ENCODE measurements around the gene ABLIM1.
A peak's percentile ranks its signal among the peaks of the same experiment; 100 is the strongest.

ABLIM1 gene

GRCh38 chr10:114458955-114459354 is 199.1 kb downstream of the ABLIM1 start:
- peak; percentile 76 for DNase-seq (ENCODE audit: low read depth, low spot score)

GRCh38 chr10:114458216-114458920 is 199.7 kb downstream of the ABLIM1 start:
- no peak for DNase-seq (ENCODE audit: low read depth, low spot score)

DNA sequence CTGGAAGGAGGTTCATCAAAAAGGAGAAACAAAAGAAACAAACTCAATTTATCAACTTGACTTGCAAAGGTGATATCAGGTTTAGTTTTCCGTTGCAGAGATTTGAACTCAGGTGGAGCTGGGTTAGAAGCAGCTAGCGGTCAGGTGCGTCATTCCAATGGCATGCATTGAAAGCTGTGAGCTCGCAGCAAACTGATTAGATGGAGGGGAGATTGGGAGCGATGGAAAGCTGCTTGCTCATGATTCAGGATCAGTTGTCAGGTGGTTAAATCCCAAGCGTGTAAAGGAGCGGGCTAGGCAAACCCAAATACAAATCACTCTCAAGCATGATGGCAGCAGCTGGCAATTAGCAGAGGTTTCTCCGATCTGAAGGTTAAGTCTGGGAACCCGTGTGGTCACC is 204.5 kb downstream of the ABLIM1 start:
- peak; percentile 24 for DNase-seq (ENCODE audit: low read depth, low spot score)

GRCh38 chr10:114448897-114449296 is 209.2 kb downstream of the ABLIM1 start:
- no peak for DNase-seq (ENCODE audit: low read depth, low spot score)

- no peak for DNase-seq (ENCODE audit: low read depth, low spot score)
Measured at GRCh38 chr10:114445332-114445731, 212.7 kb downstream of the ABLIM1 start.

DNA sequence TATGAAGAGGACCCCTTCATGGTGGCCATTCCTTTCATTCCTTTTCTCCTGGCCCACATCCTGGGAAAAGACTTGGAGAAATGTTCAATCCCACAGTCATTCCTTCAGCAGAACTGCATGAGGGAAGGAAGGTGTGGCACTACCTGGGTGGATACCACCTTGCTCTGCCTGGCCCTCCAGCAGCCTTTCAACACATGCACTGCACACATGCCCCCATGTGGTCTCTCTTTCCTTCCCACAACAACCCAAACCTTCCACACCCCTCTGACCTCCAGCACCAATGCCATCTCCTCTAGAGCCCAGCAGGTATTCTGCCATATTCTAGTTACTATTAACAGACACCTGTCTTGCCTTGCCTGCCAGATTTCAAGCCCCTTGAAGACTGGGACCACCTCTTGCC is 213.3 kb downstream of the ABLIM1 start:
- no peak for DNase-seq (ENCODE audit: low read depth, low spot score)

GRCh38 chr10:114442091-114442630 is 215.9 kb downstream of the ABLIM1 start:
- peak; percentile 32 for DNase-seq (ENCODE audit: low read depth, low spot score)

GRCh38 chr10:114441107-114441506 is 217.0 kb downstream of the ABLIM1 start:
- no peak for DNase-seq (ENCODE audit: low read depth, low spot score)

DNA sequence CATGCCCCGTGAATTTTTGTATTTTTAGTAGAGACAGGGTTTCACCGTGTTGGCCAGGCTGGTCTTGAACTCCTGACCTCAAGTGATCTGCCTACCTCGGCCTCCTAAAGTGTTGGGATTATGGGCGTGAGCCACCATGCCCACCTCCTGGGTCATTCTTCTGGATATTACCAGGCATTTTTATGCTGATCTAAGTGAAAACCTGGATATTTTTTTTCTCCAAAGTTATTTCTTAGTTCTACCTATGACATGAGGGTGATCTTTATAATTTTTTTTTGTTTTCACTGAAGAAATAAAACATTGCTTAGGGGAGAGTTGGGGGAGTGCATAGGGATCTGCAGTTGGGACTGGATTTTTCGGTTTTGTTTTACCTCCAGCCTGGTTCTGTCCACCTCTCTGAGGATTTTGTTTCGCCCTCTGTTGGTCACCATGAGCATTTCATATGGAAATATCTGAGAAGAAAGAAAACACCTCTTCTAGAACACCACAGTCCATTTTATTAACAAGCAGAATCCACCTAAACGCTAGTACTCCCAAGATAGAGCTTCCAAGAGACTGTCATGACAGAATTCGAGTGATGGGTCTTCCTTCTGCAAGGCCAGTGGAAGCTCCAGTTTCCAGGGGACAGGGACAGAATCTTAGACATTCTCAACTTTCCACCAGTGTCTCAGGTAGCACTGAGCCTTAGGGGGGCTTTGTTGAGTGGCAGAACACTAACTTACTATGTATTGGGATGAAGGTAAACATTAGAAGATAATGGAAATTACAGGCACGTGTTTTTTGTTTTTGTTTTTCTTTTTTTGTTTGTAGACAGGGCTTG is 220.4 kb downstream of the ABLIM1 start:
- DNase-seq (ENCODE audit: low read depth, low spot score): no peak

DNA sequence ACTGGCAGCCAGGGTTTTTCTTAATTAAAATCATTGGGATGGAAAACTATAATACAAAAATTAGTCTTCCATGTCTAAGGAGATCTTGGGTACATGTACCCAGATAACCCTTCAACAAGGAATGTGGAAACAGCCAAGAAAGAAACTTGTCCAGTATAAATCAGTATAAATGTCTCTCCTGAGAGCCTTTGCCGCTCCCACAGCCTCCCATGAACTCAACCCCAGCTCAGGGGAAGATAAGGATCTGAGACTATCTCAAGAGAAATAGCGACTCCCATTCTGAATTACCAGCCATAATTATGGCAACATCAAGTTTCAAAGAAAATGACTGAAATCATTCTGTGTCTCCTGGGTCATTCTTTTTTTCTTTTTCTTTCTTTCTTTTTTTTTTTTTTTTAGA is 221.1 kb downstream of the ABLIM1 start:
- DNase-seq (ENCODE audit: low read depth, low spot score): no peak

DNA sequence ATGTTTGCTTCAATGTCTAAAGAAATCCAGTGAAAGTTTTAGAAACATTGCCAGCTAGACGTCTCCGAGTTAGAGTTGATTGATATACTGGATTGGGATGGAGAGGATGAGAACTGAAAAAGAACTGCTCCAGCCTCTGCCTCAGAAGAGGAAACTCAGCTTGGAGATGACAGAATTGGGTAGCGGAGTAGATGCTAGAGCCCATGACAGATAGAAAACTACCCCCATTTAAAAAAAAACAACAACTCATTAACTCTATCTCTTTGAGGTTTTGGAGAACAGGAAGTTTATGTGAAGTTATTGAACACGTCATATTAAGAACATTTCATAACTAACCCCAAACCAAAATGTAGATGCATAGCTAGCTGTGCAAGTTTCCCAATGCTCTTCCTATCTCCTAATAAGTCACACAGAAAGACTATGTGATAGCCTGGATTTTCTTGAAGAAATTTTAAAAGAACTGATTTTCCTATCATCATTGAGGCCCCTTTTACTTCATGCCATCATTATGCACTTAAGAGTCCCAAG is 225.4 kb downstream of the ABLIM1 start:
- DNase-seq (ENCODE audit: low read depth, low spot score): no peak

- no peak for DNase-seq (ENCODE audit: low read depth, low spot score)
Measured at GRCh38 chr10:114431414-114432135, 226.5 kb downstream of the ABLIM1 start.

GRCh38 chr10:114430688-114431413 is 227.2 kb downstream of the ABLIM1 start:
- no peak for DNase-seq (ENCODE audit: low read depth, low spot score)

GRCh38 chr10:114429581-114430335 is 228.3 kb downstream of the ABLIM1 start:
- no peak for DNase-seq (ENCODE audit: low read depth, low spot score)

- DNase-seq (ENCODE audit: low read depth, low spot score): no peak
Measured at GRCh38 chr10:114427124-114427852, 230.8 kb downstream of the ABLIM1 start.

DNA sequence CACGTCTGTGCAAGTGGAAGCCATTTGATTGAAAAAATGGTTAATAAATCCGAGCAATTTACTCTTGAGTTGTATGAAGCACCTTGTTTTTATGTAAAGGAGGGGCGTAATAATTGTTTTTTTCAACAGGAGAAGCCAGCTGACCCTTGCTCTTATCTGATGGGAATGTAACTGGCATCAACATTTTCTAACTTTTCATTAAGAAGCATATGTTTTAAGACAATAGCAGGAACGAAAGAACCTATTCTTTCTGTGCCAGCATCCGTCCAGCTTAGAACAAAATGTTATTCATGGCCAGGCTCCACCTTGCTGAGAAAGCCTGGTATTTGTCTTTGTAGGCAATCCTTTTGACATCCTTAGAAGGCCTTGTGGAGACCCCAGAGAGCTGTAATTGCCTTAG is 231.6 kb downstream of the ABLIM1 start:
- DNase-seq (ENCODE audit: low read depth, low spot score): no peak

DNA sequence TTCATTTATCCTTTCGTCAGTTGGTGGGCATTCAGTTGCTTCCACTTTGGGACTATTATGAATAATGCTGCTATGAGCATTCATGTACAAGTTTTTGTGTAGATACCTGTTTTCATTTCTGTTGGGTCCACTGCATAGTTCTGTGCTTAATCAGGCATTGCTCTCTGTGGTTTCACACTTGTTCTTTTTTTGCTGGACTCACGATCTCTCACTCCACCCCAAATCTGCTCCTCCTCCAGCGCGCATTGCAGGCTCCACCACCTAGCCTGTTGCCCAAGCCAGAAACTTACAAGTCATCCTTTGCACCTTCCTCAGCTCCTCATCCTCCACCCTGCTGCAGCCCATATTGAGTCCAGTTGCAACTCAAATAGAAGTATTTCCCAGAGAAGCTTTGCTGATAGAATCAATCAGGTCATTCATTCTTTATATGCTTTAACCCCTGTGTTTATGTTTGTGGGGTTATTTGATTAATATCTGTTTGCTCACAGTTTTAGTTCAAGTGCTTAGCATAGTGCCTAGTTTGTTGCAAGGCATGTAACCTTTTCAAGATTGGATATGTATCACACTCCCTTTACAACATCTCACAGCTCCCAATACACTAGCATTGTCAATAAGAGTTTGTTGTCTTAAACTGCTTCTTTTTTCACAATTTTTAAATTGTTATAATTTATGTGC is 237.1 kb downstream of the ABLIM1 start:
- DNase-seq (ENCODE audit: low read depth, low spot score): no peak

DNA sequence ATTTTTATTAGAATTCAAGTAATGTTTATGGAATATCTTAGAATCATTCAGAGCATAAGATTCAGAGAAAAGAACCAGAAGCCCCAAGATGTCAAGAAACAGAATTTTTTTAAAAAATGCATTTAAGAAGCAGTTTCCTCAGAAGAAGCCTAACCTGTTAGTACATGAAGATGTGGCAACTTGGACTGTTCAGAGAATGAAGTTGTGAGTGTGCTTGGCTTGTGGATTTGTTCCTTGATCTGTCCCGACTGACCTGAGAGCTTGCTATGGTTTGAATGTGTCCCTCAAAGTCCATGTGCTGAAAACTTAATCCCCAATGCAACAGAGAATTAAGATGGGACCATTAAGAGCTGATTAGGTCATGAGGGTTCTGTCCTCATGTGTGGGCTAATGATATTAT is 240.0 kb downstream of the ABLIM1 start:
- no peak for DNase-seq (ENCODE audit: low read depth, low spot score)
